Epithelial cell of umbilical artery (primary cell): Measurements from ENCODE around the gene NGDN. TPM values are rescaled to one million over a fixed set of nuclear protein-coding genes. Genes with fewer than 3 reads are reported as not detected.

Experiments
- total RNA-seq: library from RNA; depleted of rRNA; stranded (reverse); fragments of >200 nt; gene quantifications from 2 replicates; pipeline ENCODE4 v1.2.3, GENCODE V29; 2014

Gene NGDN, protein sequence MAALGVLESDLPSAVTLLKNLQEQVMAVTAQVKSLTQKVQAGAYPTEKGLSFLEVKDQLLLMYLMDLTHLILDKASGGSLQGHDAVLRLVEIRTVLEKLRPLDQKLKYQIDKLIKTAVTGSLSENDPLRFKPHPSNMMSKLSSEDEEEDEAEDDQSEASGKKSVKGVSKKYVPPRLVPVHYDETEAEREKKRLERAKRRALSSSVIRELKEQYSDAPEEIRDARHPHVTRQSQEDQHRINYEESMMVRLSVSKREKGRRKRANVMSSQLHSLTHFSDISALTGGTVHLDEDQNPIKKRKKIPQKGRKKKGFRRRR
- total RNA-seq: 58.5 and 77.8 TPM in 2 replicates

DNA sequence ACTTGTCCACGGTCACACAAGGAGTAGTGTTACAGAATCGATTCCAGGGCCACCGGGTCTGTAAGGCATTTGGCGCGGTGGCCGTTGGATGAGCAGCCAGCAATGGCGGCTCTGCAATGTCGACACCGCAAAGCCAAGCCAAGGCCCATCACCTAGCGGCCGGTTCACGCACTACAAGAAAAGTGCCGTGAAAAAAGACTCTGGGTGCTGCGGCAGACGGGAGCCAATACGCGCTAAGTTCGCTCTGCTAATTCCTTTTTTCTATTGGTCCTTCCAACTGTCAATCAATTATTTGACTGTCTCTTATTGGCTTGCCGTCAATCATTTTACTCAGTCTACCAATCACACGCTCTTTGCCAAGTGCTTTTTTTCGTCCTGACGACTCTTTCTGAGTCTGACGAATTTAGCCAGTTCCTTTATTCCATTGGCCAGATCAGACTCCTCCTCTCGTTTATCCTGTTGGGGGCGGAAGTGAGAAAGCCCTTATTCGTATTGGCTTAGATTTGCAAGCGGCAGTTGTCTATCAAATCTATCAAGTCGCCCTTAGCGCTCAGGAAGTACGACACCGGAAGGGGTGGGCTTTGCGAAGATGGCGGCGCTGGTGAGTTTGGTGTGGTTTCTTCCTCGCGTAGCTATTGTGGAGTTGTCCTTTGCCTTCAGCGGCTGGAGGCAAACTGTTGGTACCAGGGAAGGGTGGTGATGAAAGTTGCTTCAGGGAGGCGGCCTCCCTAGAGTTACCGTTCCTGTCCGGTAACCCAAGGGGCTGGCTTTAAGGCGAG, at the start of gene NGDN:
NGDN (plus strand) TSS at position 577 of the 779 bp plus-strand sequence; CDS start at position 590, 13 bp downstream.

DNA sequence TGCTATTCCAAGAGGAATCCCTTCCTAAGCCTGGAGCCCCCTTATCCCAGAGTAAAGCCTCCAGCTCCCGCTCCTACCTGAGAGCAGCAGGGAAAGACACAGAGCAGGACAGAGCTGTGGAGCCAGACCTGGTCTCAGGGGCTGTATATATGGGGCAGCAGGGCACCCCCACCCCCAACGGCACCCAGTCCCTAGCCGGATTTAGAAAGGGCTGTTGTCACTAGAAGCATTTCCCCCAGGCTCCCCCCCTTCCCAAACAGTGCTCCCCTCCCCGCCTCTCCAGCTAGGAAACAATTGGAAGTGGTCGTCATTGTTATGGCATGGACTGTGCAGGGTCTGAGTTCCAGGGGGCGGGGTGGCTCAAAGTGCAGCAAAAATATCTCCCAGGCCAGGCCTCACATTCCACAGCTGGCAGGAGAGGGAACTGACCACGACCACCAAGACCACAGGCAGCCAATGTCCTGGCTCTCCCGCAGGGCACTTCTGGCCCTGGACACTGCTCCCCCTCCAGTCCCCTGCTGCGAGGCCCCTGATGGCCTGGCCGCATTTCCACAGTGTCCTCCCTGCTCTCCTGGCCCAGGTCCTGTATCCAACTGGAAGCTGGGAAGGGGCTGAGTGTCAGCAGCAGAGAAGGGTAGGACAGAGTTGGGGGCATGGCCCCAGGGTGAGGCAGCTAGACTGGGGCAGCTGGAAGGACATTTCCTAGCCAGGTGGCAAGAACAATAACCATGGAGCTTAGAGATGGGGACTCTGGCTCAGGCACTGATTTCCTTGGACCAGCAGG, 33.8 kb upstream of the NGDN start, which contains the start of gene MYH7:
MYH7 (minus strand) TSS at position 118 of the 784 bp plus-strand sequence. CDS start 1,928 bp downstream, outside the sequence.

Other genes with a start within 250 kb of the NGDN start
- not detected in 2 replicates for gene RNF212B, start 231.8 kb upstream of the NGDN start, total RNA-seq
- 2.9 and 4.3 TPM in 2 replicates for gene HOMEZ, start 183.6 kb upstream of the NGDN start, total RNA-seq
- gene PPP1R3E, start 166.8 kb upstream of the NGDN start, total RNA-seq: 0.76 and 0.97 TPM in 2 replicates
- 13.4 and 16.9 TPM in 2 replicates for gene BCL2L2, start 162.9 kb upstream of the NGDN start, total RNA-seq
- gene PABPN1, start 148.2 kb upstream of the NGDN start, total RNA-seq: 89.3 and 89.7 TPM in 2 replicates
- gene SLC22A17, start 116.8 kb upstream of the NGDN start, total RNA-seq: 1.6 and 2.6 TPM in 2 replicates
- gene EFS, start 104.5 kb upstream of the NGDN start, total RNA-seq: not detected in 2 replicates
- gene IL25, start 96.9 kb upstream of the NGDN start, total RNA-seq: not detected in 2 replicates
- gene CMTM5, start 92.7 kb upstream of the NGDN start, total RNA-seq: not detected in 2 replicates
- gene MYH6, start 61.4 kb upstream of the NGDN start, total RNA-seq: not detected in 2 replicates
- not detected in 2 replicates for gene MYH7, start 34.0 kb upstream of the NGDN start, total RNA-seq
- under 0.01 and 0.46 TPM in 2 replicates for gene ZFHX2, start 82.1 kb downstream of the NGDN start, total RNA-seq
- 10.0 and 10.4 TPM in 2 replicates for gene THTPA, start 86.6 kb downstream of the NGDN start, total RNA-seq
- gene AP1G2, start 98.1 kb downstream of the NGDN start, total RNA-seq: 7.1 and 14.1 TPM in 2 replicates
- not detected in 2 replicates for gene JPH4, start 109.1 kb downstream of the NGDN start, total RNA-seq
- gene DHRS2, start 166.7 kb downstream of the NGDN start, total RNA-seq: not detected in 2 replicates